GM19438 (cell line): ENCODE results near the gene HSD3B1.

Source experiments
- ATAC-seq: cut with Tn5 transposase; IDR thresholded peaks from one replicate; pipeline ENCODE4 v1.9.1; 2021; ENCODE audit warnings: low read depth; ENCODE audit not compliant: unreplicated experiment

The HSD3B1 gene

GRCh38 chr1:119506941-119507340 is at the start of gene HSD3B1:
Gene HSD3B1 (plus strand): TSS chr1:119507210. CDS start chr1:119507477, 267 bp downstream.
- ATAC-seq: no peak

GRCh38 chr1:119462964-119463363 is 44.0 kb upstream of the HSD3B1 start:
- no peak for ATAC-seq

- no peak for ATAC-seq
Observed at GRCh38 chr1:119463569-119463968, 43.4 kb upstream of the HSD3B1 start.

GRCh38 chr1:119466445-119466844 is 40.6 kb upstream of the HSD3B1 start:
- no peak for ATAC-seq

- no peak for ATAC-seq
Observed at GRCh38 chr1:119467219-119467618, 39.8 kb upstream of the HSD3B1 start.

- no peak for ATAC-seq
Observed at GRCh38 chr1:119467857-119468668, 38.9 kb upstream of the HSD3B1 start.

- ATAC-seq: no peak
Observed at GRCh38 chr1:119469741-119470140, 37.3 kb upstream of the HSD3B1 start.

GRCh38 chr1:119470377-119470776 is 36.6 kb upstream of the HSD3B1 start:
- ATAC-seq: no peak

GRCh38 chr1:119470958-119471357 is 36.1 kb upstream of the HSD3B1 start:
- ATAC-seq: no peak

- no peak for ATAC-seq
Observed at GRCh38 chr1:119471566-119471965, 35.4 kb upstream of the HSD3B1 start.

- no peak for ATAC-seq
Observed at GRCh38 chr1:119472080-119472818, 34.8 kb upstream of the HSD3B1 start.

GRCh38 chr1:119472819-119473175 is 34.2 kb upstream of the HSD3B1 start:
- no peak for ATAC-seq

- peak; percentile 68 for ATAC-seq
Observed at GRCh38 chr1:119475866-119476439, 31.1 kb upstream of the HSD3B1 start.

GRCh38 chr1:119477710-119478109 is 29.3 kb upstream of the HSD3B1 start:
- ATAC-seq: no peak

GRCh38 chr1:119480175-119480574 is 26.8 kb upstream of the HSD3B1 start:
- ATAC-seq: no peak

- ATAC-seq: no peak
Observed at GRCh38 chr1:119481951-119482350, 25.1 kb upstream of the HSD3B1 start.

GRCh38 chr1:119482517-119483425 is 24.2 kb upstream of the HSD3B1 start:
- ATAC-seq: no peak

GRCh38 chr1:119483441-119484200 is 23.4 kb upstream of the HSD3B1 start:
- no peak for ATAC-seq

GRCh38 chr1:119485201-119485600 is 21.8 kb upstream of the HSD3B1 start:
- ATAC-seq: no peak

- ATAC-seq: no peak
Observed at GRCh38 chr1:119488216-119488615, 18.8 kb upstream of the HSD3B1 start.
